GM21717 (cell line): ENCODE data around the gene FBXO17.
"Not testable (repeated sequence)": the region's sequence is repeated elsewhere in the genome, so short reads cannot be mapped to it uniquely, and the experiment has no call there.

ENCODE experiments used
- ATAC-seq: cut with Tn5 transposase; IDR thresholded peaks from one replicate; pipeline ENCODE4 v1.9.1; 2021; ENCODE audit warnings: mild to moderate bottlenecking, moderate library complexity; ENCODE audit not compliant: unreplicated experiment

The FBXO17 gene

GRCh38 chr19:38945562-38946228 is 29.8 kb downstream of the FBXO17 start:
- ATAC-seq = no peak

GRCh38 chr19:38944981-38945506 is 30.5 kb downstream of the FBXO17 start:
- ATAC-seq = no peak

- no peak for ATAC-seq
These were observed 32.9 kb downstream of the FBXO17 start for GRCh38 chr19:38942471-38943181.

GRCh38 chr19:38941979-38942378 is 33.6 kb downstream of the FBXO17 start:
- no peak for ATAC-seq

- not testable (repeated sequence) for ATAC-seq
These were observed 34.1 kb downstream of the FBXO17 start for GRCh38 chr19:38941466-38941865.

GRCh38 chr19:38939957-38940356 is 35.6 kb downstream of the FBXO17 start:
- no peak for ATAC-seq

- no peak for ATAC-seq
These were observed 42.0 kb downstream of the FBXO17 start for GRCh38 chr19:38933544-38933943.

GRCh38 chr19:38932425-38933179 is 42.9 kb downstream of the FBXO17 start:
- ATAC-seq = no peak

- no peak for ATAC-seq
These were observed 44.1 kb downstream of the FBXO17 start for GRCh38 chr19:38931521-38931793.

- peak; percentile 84 for ATAC-seq
These were observed 44.6 kb downstream of the FBXO17 start, which contains the start of gene MRPS12 for GRCh38 chr19:38930776-38931520. Gene MRPS12, plus strand, starts transcription at chr19:38930944. Its CDS starts 351 bp downstream, at chr19:38931295.

GRCh38 chr19:38929929-38930775 is 45.4 kb downstream of the FBXO17 start, which contains the start of gene SARS2:
Gene SARS2, minus strand, starts transcription at chr19:38930763. Its CDS starts 27 bp downstream, at chr19:38930736.
- ATAC-seq = peak; percentile 54

GRCh38 chr19:38928391-38929001 is 47.0 kb downstream of the FBXO17 start:
- no peak for ATAC-seq

GRCh38 chr19:38924388-38924787 is 51.2 kb downstream of the FBXO17 start:
- ATAC-seq = no peak

GRCh38 chr19:38922482-38922881 is 53.1 kb downstream of the FBXO17 start:
- ATAC-seq = no peak

- no peak for ATAC-seq
These were observed 53.9 kb downstream of the FBXO17 start for GRCh38 chr19:38921420-38922274.

- ATAC-seq = no peak
These were observed 54.7 kb downstream of the FBXO17 start for GRCh38 chr19:38920602-38921419.

- no peak for ATAC-seq
These were observed 55.5 kb downstream of the FBXO17 start for GRCh38 chr19:38919837-38920601.
